ENCODE data around the gene PHACTR1.

The PHACTR1 gene

GRCh38 chr6:13189710-13190109, 473.1 kb downstream of the PHACTR1 start:
- no peak for DNase-seq (ENCODE audit: low read depth in 1 of 2, low spot score in 1 of 2)
- Histone ChIP-seq H3K27me3 (ENCODE audit: insufficient read depth, poor library complexity, severe bottlenecking) (no peaks in the 10 kb centered on the region), H3K4me3 (replicated peaks; ENCODE audit: insufficient read depth, low read length) (no peak overlapping the region), H3K27ac (replicated peaks) (no peak overlapping the region)
- no peak for TF ChIP-seq CTCF (IDR thresholded peaks at IDR 0.05; ENCODE audit: insufficient read depth, low read length)
- no peak for TF ChIP-seq POLR2AphosphoS5 (IDR thresholded peaks at IDR 0.05; ENCODE audit: low read depth)
- TF ChIP-seq REST (IDR thresholded peaks at IDR 0.05; ENCODE audit: insufficient replicate concordance, low read depth), result no peak
- TF ChIP-seq SPI1 (IDR thresholded peaks at IDR 0.05; ENCODE audit: borderline replicate concordance, low read depth), result no peak
- no peak for TF ChIP-seq GABPA (IDR thresholded peaks at IDR 0.05; ENCODE audit: low read depth)

GRCh38 chr6:13190376-13190775, 473.8 kb downstream of the PHACTR1 start:
- H3K27ac ChIP-seq (replicated peaks), result no peak overlapping the region
- TF ChIP-seq REST (IDR thresholded peaks at IDR 0.05; ENCODE audit: insufficient replicate concordance, low read depth), result no peak
- no peak for TF ChIP-seq CTCF (IDR thresholded peaks at IDR 0.05; ENCODE audit: insufficient read depth, low read length)
- TF ChIP-seq POLR2AphosphoS5 (IDR thresholded peaks at IDR 0.05; ENCODE audit: low read depth), result no peak
- TF ChIP-seq GABPA (IDR thresholded peaks at IDR 0.05; ENCODE audit: low read depth), result no peak
- no peak for TF ChIP-seq SPI1 (IDR thresholded peaks at IDR 0.05; ENCODE audit: borderline replicate concordance, low read depth)
- no peak overlapping the region for H3K4me3 ChIP-seq (replicated peaks; ENCODE audit: insufficient read depth, low read length)
- H3K27me3 ChIP-seq (ENCODE audit: insufficient read depth, poor library complexity, severe bottlenecking), result no peaks in the 10 kb centered on the region
- DNase-seq (ENCODE audit: low read depth in 1 of 2, low spot score in 1 of 2), result no peak

- Histone ChIP-seq H3K27ac (replicated peaks) (no peak overlapping the region), H3K4me3 (replicated peaks; ENCODE audit: insufficient read depth, low read length) (no peak overlapping the region), H3K27me3 (ENCODE audit: insufficient read depth, poor library complexity, severe bottlenecking) (no peaks in the 10 kb centered on the region)
- TF ChIP-seq GABPA (IDR thresholded peaks at IDR 0.05; ENCODE audit: low read depth) (no peak), REST (IDR thresholded peaks at IDR 0.05; ENCODE audit: insufficient replicate concordance, low read depth) (no peak), SPI1 (IDR thresholded peaks at IDR 0.05; ENCODE audit: borderline replicate concordance, low read depth) (no peak), CTCF (IDR thresholded peaks at IDR 0.05; ENCODE audit: insufficient read depth, low read length) (no peak), POLR2AphosphoS5 (IDR thresholded peaks at IDR 0.05; ENCODE audit: low read depth) (no peak)
- DNase-seq (ENCODE audit: low read depth in 1 of 2, low spot score in 1 of 2), result no peak
Measured at GRCh38 chr6:13191461-13191860, 474.9 kb downstream of the PHACTR1 start.
